Mammary epithelial cell (primary cell): ENCODE measurements around the gene RAX2.

Experiments
- CTCF ChIP-seq, 2 donors: IDR thresholded peaks in 1 of 2; conservative IDR thresholded peaks in 1 of 2; 2 replicates each; pipeline ENCODE4 v1.5.1; 2011 to 2012; ENCODE audit warnings: inconsistent platforms in 2 of 2, low read length in 2 of 2, mild to moderate bottlenecking in 2 of 2, control low read depth in 1 of 2, low read depth in 1 of 2; ENCODE audit not compliant: insufficient read depth in 1 of 2; ENCODE audit errors: extremely low read depth in 1 of 2
- EZH2 ChIP-seq: IDR thresholded peaks from 2 replicates; pipeline ENCODE4 v1.6.1; 2012; ENCODE audit warnings: low read length, inconsistent platforms, borderline replicate concordance

GRCh38 chr19:3762130-3762473, 9.9 kb downstream of the RAX2 start:
- TF ChIP-seq CTCF (conservative IDR thresholded peaks at IDR 0.05 in 1 of 2, IDR thresholded peaks at IDR 0.05 in 1 of 2; ENCODE audit: extremely low read depth in 1 of 2, insufficient read depth in 1 of 2, low read depth in 1 of 2, low read length in 2 of 2) = no peak
- TF ChIP-seq EZH2 = no peak
